Loucy (cell line): ENCODE results near the gene PRPF40B.

Experiments
- H2AFZ ChIP-seq: fragments of 200-600 bp; sonication (generic); 2 replicates; pipeline ENCODE4 v1.6.0; 2016; ENCODE audit warnings: antibody characterized with exemption, mild to moderate bottlenecking, low read length, moderate library complexity
- H3F3A ChIP-seq: fragments of 200-600 bp; 2 replicates; pipeline ENCODE4 v1.6.0; 2016; ENCODE audit warnings: antibody characterized with exemption, low read depth, mild to moderate bottlenecking
- H3K27me3 ChIP-seq: fragments of 200-600 bp; sonication (generic); 2 replicates; pipeline ENCODE4 v1.6.1; 2014; ENCODE audit warnings: low read length, mild to moderate bottlenecking; ENCODE audit not compliant: insufficient read depth, poor library complexity, severe bottlenecking
- H3K36me3 ChIP-seq: fragments of 200-600 bp; sonication (generic); 2 replicates; pipeline ENCODE4 v1.6.1; 2016; ENCODE audit warnings: low read length; ENCODE audit not compliant: insufficient read depth
- H3K4me1 ChIP-seq: fragments of 200-600 bp; sonication (generic); 2 replicates; pipeline ENCODE4 v1.5.1; 2014; ENCODE audit warnings: low read length, mild to moderate bottlenecking; ENCODE audit not compliant: insufficient read depth, poor library complexity, severe bottlenecking
- H3K4me2 ChIP-seq: fragments of 200-600 bp; sonication (generic); 2 replicates; pipeline ENCODE4 v1.6.0; 2014; ENCODE audit warnings: antibody characterized with exemption, low read length, low read depth, mild to moderate bottlenecking; ENCODE audit not compliant: poor library complexity, severe bottlenecking
- H3K4me3 ChIP-seq: fragments of 200-600 bp; sonication (generic); 2 replicates; pipeline ENCODE4 v1.5.1; 2014; ENCODE audit warnings: low read length, mild to moderate bottlenecking, mixed read lengths; ENCODE audit not compliant: poor library complexity, severe bottlenecking
- H3K79me2 ChIP-seq: fragments of 200-600 bp; sonication (generic); 2 replicates; pipeline ENCODE4 v1.6.1; 2014; ENCODE audit warnings: low read length; ENCODE audit not compliant: insufficient read depth
- H3K9ac ChIP-seq: fragments of 200-600 bp; sonication (generic); 2 replicates; pipeline ENCODE4 v1.6.0; 2014; ENCODE audit warnings: mild to moderate bottlenecking, low read depth, low read length, moderate library complexity; ENCODE audit not compliant: poor library complexity, severe bottlenecking
- H3K9me2 ChIP-seq: fragments of 200-600 bp; sonication (generic); replicated peaks from 2 replicates; pipeline ENCODE4 v1.6.1; 2016; ENCODE audit warnings: low read depth, low read length, mixed read lengths
- H3K9me3 ChIP-seq: fragments of 200-600 bp; sonication (generic); 2 replicates; pipeline ENCODE4 v1.6.1; 2014; ENCODE audit warnings: mild to moderate bottlenecking, antibody characterized with exemption, low read length, low read depth; ENCODE audit not compliant: insufficient read depth
- H4K20me1 ChIP-seq: fragments of 200-600 bp; sonication (generic); 2 replicates; pipeline ENCODE4 v1.6.0; 2014; ENCODE audit warnings: antibody characterized with exemption, low read length, mild to moderate bottlenecking; ENCODE audit not compliant: insufficient read depth, poor library complexity, severe bottlenecking
- EZH2phosphoT487 ChIP-seq: fragments of 200-600 bp; IDR thresholded peaks from 2 replicates; pipeline ENCODE4 v1.6.1; 2018; ENCODE audit warnings: antibody characterized with exemption, mild to moderate bottlenecking, moderate library complexity, borderline replicate concordance
- TF ChIP-seq, protein P1 (sequence below): fragments of 200-600 bp; sonication (generic); conservative IDR thresholded peaks from 2 replicates; pipeline ENCODE4 v1.5.1; 2014; ENCODE audit warnings: mild to moderate bottlenecking, antibody characterized with exemption, low read length

The PRPF40B gene

DNA sequence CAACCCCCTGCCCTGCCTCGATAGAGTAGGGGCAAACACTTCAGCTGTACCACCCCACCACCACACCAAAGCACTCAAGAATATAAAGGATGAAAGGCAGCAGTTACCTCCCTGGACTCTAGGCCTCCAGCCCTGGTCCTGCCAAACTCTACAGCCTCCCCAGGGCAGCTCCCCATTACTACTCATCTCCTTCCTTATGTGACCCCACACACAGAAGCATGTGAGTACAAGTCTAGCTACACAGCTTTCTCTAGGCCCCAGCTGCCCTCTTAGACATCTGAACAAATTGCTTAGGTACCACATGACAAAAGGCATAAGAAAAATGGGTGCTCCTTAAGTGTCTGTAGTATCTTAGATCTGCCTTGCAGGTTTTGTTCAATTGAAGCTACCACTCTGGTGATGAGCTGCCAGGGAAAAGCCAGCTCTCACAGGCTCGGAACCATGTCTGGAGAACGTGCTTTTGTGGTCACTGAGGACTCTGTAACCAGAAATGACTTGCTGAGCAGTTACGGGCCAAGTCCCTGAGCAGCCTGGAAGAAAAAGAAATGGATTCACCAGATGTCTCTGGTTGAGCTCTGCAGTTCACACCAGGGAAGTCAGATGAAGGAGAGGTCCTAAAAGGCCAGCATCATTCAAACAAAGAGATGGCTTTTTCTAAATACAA lies 51.1 kb downstream of the PRPF40B start:
- Histone ChIP-seq H3K9ac (peak overlapping the region; percentile 13), H3K9me2 (no peaks in the 10 kb centered on the region), H3K36me3 (no peaks in the 10 kb centered on the region), H3F3A (peaks cover 4% of the 10 kb centered on the region; the same call in 1 of the 2 replicates), H2AFZ (no peak overlapping the region), H3K4me1 (peaks cover 65% of the 10 kb centered on the region), H3K27me3 (no peaks in the 10 kb centered on the region), H4K20me1 (no peaks in the 10 kb centered on the region), H3K9me3 (no peaks in the 10 kb centered on the region), H3K4me3 (no peak overlapping the region), H3K79me2 (peaks cover 63% of the 10 kb centered on the region), H3K4me2 (no peak overlapping the region)
- TF ChIP-seq, protein P1, sequence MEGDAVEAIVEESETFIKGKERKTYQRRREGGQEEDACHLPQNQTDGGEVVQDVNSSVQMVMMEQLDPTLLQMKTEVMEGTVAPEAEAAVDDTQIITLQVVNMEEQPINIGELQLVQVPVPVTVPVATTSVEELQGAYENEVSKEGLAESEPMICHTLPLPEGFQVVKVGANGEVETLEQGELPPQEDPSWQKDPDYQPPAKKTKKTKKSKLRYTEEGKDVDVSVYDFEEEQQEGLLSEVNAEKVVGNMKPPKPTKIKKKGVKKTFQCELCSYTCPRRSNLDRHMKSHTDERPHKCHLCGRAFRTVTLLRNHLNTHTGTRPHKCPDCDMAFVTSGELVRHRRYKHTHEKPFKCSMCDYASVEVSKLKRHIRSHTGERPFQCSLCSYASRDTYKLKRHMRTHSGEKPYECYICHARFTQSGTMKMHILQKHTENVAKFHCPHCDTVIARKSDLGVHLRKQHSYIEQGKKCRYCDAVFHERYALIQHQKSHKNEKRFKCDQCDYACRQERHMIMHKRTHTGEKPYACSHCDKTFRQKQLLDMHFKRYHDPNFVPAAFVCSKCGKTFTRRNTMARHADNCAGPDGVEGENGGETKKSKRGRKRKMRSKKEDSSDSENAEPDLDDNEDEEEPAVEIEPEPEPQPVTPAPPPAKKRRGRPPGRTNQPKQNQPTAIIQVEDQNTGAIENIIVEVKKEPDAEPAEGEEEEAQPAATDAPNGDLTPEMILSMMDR: no peak
- no peak for TF ChIP-seq EZH2phosphoT487

DNA sequence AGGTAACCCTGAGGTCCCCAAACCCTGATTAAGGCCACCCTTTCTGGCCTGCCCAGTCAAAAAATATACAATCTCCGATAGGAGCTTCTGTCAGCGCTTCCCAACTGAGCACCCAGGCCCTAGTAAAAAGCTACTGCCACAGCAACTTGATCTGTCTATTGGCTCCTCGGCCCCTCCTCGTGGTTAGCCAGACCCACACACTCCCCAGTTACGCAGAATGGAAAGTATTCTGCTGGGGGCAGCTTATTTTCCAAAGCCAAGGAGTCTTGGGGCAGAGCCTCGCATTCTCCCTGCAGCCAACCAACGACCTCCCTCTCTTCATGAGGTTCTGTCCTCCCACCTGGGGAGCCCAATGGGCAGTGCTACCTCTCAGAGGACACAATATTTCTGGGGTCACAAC lies 51.8 kb downstream of the PRPF40B start:
- H3F3A ChIP-seq: peaks cover 4% of the 10 kb centered on the region; the same call in 1 of the 2 replicates
- TF ChIP-seq, protein P1: no peak
- TF ChIP-seq EZH2phosphoT487: no peak
- H3K4me2 ChIP-seq: no peak overlapping the region
- H4K20me1 ChIP-seq: no peaks in the 10 kb centered on the region
- no peak overlapping the region for H2AFZ ChIP-seq
- no peak overlapping the region for H3K9ac ChIP-seq
- peaks cover 63% of the 10 kb centered on the region for H3K79me2 ChIP-seq
- H3K9me3 ChIP-seq: no peaks in the 10 kb centered on the region
- no peaks in the 10 kb centered on the region for H3K27me3 ChIP-seq
- H3K36me3 ChIP-seq: no peaks in the 10 kb centered on the region
- no peaks in the 10 kb centered on the region for H3K9me2 ChIP-seq
- no peak overlapping the region for H3K4me3 ChIP-seq
- H3K4me1 ChIP-seq: peaks cover 59% of the 10 kb centered on the region

DNA sequence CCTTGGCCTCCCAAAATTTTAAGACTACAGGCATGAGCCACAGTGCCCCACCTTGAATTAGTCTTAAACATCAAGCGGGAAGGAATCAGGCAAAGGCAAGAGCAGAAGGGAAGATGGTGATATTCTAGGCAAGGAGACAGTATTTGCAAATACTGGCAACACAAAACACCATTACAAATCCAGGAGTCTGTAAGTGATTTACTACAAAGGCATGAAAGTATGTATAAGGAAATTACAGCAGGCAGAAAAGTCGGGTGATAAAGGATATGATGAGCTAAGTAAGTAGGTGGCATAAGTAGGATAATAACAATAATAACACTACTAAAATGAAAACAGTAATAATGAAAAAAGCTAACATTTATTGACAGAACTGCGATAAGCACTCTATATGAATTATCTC lies 55.4 kb downstream of the PRPF40B start:
- TF ChIP-seq, protein P1: no peak
- no peak for TF ChIP-seq EZH2phosphoT487
- H3K79me2 ChIP-seq: peaks cover 52% of the 10 kb centered on the region; the same call in 1 of the 2 replicates
- H3K4me1 ChIP-seq: peaks cover 36% of the 10 kb centered on the region
- H3K9me3 ChIP-seq: no peaks in the 10 kb centered on the region
- no peak overlapping the region for H2AFZ ChIP-seq
- no peak overlapping the region for H3K4me3 ChIP-seq
- H3F3A ChIP-seq: no peaks in the 10 kb centered on the region
- no peaks in the 10 kb centered on the region for H3K27me3 ChIP-seq
- no peaks in the 10 kb centered on the region for H3K9me2 ChIP-seq
- H3K4me2 ChIP-seq: no peak overlapping the region
- H3K36me3 ChIP-seq: no peaks in the 10 kb centered on the region
- no peaks in the 10 kb centered on the region for H4K20me1 ChIP-seq
- no peak overlapping the region for H3K9ac ChIP-seq
